GM21367 (cell line): ENCODE measurements around the gene KRT32.

Experiments
- ATAC-seq: cut with Tn5 transposase; IDR thresholded peaks from one replicate; pipeline ENCODE4 v1.9.1; 2021; ENCODE audit not compliant: unreplicated experiment

KRT32 gene

DNA sequence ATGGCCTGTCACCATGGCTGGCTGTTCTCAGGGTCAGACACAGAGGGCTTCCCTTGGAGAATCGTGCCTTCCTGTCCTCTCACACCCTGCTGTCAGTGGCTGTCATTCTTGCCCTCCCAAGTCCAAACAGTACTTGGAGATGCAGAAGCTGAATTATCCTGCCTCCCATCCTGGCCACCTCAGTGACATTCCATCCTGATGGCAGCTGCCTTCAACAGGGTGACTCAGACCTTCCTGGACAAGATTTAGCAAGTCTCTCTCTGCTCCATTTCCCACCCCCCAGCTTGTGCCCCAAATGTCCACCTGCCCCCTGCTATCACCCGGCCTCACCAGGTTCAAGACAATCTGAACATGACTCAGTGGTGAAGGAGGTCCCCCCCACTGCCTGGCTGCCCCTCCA is 27.3 kb upstream of the KRT32 start:
- no peak for ATAC-seq

GRCh38 chr17:41492771-41493170 is 25.6 kb upstream of the KRT32 start:
- ATAC-seq, result no peak

GRCh38 chr17:41492351-41492750 is 25.2 kb upstream of the KRT32 start:
- no peak for ATAC-seq

DNA sequence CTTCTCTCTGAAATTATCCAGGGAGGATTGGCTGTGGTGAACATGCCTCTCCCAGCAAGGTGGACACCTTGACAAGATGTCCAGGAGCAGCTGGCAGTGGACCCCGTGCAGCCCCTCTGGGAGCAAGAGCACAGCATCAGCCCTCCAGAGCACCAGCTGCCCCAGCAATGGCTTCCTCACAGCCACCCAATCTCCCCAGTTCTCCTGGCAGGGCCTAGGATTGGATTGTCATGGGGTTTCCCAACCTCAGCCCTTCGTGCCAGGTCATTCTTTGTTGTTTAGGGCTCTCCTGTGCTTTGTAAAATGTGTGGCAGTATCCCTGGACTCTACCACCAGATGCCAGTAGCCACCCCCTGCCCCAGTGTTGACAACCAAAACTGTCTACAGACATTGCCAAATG is 24.3 kb upstream of the KRT32 start:
- no peak for ATAC-seq

GRCh38 chr17:41490000-41490990 is 23.1 kb upstream of the KRT32 start:
- no peak for ATAC-seq

DNA sequence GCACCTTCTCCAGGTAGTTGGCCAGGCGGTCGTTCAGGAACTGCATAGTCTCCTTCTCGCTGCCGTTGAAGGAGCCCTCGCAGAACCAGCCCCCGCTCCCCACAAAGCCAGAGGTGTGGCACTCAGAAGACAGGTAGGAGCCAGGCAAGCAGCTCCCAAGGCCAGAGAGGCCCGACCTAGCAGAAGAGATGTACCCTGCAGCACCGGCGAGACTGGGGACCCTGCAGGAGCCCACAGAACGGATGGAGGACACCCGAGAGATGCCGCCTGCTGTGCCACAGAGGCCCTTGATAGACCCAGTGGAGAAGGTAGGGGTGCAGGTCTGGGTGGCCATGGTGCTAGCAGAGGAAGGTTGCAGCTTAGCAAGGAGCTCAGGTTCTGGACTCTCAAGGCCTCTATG is 22.3 kb upstream of the KRT32 start, which contains the start of gene KRT36:
Gene KRT36, minus strand, starts transcription at position 380 of the 400 bp plus-strand sequence. Its CDS starts 46 bp downstream, at position 334.
- ATAC-seq, result no peak

DNA sequence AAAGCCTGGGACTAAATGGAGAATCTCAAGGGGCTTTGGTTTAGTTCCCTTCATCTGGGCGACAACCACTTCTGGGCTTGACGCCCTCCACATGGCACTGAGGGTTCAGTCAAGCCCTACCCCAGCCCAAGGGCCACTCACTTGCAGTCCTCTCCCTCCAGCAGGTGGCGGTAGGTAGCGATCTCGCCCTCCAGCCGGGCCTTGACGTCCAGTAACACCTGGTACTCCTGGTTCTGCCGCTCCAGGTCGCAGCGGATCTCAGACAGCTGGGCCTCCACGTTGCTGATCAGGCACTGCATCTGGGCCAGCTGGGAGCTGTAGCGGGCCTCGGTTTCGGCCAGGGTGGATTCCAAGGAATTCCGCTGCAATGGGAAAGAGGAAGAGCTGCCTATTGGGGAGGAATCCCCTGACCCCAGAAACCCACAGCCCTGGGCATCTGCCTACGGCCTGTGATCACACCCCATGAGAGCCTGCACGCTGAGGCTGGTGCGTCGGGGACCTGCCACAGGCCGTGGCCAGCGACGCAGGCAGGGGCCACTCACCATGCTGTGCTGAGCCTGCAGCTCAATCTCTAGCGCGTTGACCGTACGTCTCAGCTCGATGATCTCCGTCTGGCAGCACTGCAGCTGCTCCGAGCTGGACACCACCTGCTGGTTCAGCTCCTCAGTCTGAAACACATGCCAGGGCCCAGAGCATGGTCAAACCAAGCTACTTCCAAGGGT is 19.8 kb upstream of the KRT32 start:
- ATAC-seq, result no peak

DNA sequence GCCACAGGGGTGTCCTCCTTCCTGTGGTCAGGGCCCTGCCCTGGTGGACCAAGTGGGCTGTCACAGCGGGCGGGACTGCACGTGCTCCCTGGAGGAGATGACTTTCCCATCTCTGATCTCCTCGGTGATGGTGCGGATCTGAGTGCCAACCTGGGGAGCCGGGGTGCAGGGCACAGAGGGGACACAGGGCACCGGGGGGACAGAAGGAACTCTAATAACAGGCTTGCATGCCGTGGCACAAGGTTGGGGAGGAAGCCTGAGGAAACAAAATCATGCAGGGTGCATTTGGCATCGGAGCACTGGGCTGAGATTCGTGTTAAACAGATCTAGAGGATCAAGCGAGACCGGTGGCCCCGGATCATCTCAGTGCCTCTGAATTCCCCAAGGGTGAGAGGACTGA is 19.1 kb upstream of the KRT32 start:
- no peak for ATAC-seq

- no peak for ATAC-seq
These were observed 18.0 kb upstream of the KRT32 start for GRCh38 chr17:41484920-41485904.

DNA sequence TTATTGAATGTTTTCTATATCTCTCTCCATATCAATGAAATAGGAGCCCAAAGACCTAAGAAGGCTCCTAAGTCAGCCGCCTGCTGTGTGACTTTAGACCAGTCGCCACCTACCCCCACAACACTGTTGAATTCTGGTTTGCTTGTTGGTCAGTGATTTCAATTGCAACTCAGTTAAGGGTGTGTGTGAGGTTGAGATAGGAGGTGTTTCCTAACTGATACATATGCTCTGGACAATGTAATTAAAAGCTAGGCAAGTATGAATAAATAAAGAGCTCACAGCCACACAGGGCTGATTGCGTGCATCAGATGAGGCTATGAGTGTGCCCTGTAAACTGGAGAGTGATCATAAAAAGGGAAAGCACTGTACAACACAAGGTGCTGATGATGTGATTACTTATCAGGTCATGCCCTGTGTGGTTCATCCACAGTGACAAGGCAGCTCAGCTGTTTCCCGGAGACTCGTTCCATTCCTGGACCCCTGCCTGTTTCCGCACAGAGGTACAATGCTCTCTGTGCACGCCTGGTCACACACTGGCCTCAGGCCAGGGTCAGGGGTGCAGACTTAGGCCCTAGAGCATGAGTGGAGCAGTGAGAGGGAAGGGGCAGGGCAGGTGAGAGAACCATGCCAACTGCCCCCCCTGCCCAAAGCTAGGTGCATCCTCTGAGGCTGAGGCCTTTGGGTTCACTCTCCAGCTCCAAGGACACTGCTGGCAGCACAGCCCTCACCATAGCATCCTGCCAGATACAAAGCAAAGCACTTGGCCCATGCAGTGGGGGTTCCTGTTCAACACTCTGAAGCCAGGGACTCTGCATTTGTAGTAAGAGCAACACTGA is 17.0 kb upstream of the KRT32 start:
- no peak for ATAC-seq

DNA sequence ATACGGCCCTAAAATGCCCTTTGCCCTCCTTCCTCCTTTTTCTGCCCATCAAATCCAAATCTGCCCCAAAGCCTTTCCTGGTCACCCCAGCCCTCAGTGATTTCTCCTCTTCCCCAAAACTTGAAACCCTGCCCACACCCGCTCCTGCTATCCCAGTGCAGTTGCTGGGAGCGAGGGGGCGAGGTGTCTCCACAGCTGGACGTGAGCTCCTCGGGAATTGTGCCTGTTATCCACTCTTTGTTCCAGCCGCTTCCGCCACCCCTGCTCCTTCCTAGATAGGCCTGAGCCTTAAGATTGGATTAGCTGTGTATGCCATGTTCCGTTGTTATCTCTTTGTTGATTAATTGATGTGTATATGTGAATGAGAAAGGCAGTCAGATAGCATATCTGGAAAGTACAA is 16.3 kb upstream of the KRT32 start:
- no peak for ATAC-seq

- no peak for ATAC-seq
These were observed 13.8 kb upstream of the KRT32 start, which contains the start of gene KRT35 for GRCh38 chr17:41481036-41481435. Gene KRT35, minus strand, starts transcription at chr17:41481151. Its CDS starts 54 bp downstream, at chr17:41481097.

DNA sequence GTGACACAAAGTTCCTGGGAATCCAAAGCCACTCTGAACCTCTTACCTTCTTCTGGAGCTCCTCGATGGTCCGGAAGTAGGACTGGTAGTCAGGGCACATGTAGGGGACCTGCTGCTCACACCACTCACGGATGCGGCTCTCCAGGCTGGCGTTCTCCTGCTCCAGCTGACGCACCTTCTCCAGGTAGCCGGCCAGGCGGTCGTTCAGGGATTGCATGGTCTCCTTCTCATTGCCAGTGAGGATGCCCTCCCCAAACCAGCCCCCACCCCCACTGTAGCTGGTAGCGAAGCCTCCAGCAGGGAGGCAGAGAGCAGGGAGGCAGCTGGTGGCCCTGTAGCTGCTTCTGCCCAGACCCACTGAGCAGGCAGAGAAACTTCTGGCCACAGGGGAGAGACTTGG is 13.4 kb upstream of the KRT32 start:
- ATAC-seq, result no peak

DNA sequence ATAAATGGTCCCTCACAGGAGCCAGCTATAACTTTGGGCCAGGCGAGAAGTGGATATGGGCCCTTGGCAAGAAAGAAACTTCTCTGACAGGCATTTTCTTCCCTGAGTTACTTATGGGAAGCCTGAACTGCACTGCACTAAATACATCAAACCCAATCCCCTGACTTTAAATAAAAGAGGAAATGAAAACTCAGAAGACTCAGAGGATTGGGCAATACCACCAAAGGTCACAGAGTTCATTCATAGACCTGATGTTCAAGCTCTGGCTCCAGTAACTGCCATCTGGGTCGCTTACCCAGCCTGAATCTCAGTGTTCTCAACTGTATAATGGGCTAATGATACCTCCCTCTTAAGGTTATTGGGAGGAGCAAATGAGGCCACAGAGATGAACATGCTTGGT is 12.9 kb upstream of the KRT32 start:
- ATAC-seq, result no peak

GRCh38 chr17:41478237-41478636 is 11.1 kb upstream of the KRT32 start:
- ATAC-seq, result no peak

GRCh38 chr17:41476866-41477815 is 10.0 kb upstream of the KRT32 start:
- ATAC-seq, result no peak

GRCh38 chr17:41475421-41475820 is 8.2 kb upstream of the KRT32 start:
- no peak for ATAC-seq

DNA sequence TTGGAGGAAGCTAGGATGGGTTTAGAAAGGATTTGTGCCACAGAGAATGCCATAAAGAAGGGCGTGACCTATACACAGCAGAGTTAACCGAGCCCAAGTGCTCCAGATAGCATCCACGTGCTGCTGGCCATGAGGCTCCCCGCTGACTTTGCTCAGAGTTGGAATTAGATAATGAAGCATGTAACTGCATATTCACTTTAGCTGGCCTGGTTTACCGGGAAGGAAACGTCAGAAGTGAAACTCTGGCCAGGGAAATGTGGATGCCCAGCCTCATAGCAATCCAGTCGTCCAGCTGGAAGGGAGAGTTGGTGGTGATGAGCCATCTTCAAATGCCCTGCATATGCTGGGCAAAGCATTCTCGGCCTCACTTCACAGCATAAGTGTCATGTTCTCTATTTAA is 7.7 kb upstream of the KRT32 start:
- no peak for ATAC-seq

GRCh38 chr17:41468346-41468745 is 1.2 kb upstream of the KRT32 start:
- ATAC-seq, result no peak
